Breast epithelium (tissue), 4 donors: ENCODE measurements around the gene SORL1. TPM values are rescaled to one million over a fixed set of nuclear protein-coding genes. Genes with fewer than 3 reads are reported as not detected.

ENCODE experiments used
- DNase-seq, 2 donors: peaks; one replicate each; pipeline ENCODE4 v3.0.0-alpha.2; 2019; ENCODE audit warnings: low spot score in 2 of 2
- H3K27ac ChIP-seq, 2 donors: fragments of 200-600 bp; sonication (generic) in 1 of 2; one replicate each; pipeline ENCODE4 v1.5.1; 2016 to 2019; ENCODE audit warnings: mild to moderate bottlenecking in 1 of 2
- H3K27me3 ChIP-seq, 2 donors: fragments of 200-600 bp; sonication (generic) in 1 of 2; one replicate each; pipeline versions ENCODE4 v1.5.1 to v1.6.0; 2017 to 2019; ENCODE audit warnings: control low read depth in 1 of 2, mild to moderate bottlenecking in 1 of 2
- H3K36me3 ChIP-seq: fragments of 200-600 bp; one replicate; pipeline ENCODE4 v1.5.1; 2019
- H3K4me1 ChIP-seq, 2 donors: fragments of 200-600 bp; sonication (generic); one replicate each; pipeline ENCODE4 v1.5.1; 2016 to 2019; ENCODE audit warnings: control low read depth in 1 of 2
- H3K4me3 ChIP-seq, 3 donors: fragments of 200-600 bp; sonication (generic); 1 replicate in 2 of 3; 2 replicates in 1 of 3; pipeline ENCODE4 v1.5.1; 2016 to 2019; ENCODE audit warnings: mild to moderate bottlenecking in 3 of 3, moderate library complexity in 2 of 3
- H3K9me3 ChIP-seq, 2 donors: fragments of 200-600 bp; sonication (generic) in 1 of 2; one replicate each; pipeline ENCODE4 v1.5.1; 2016 to 2019; ENCODE audit warnings: control low read depth in 1 of 2
- CTCF ChIP-seq, 3 donors: fragments of 450-650 bp; IDR thresholded peaks; one replicate each; pipeline ENCODE4 v1.5.1; 2016 to 2017; ENCODE audit warnings: antibody characterized with exemption in 3 of 3, mild to moderate bottlenecking in 3 of 3, moderate library complexity in 3 of 3
- POLR2A ChIP-seq: fragments of 450-650 bp; IDR thresholded peaks from one replicate; pipeline ENCODE4 v1.6.1; 2016; ENCODE audit warnings: antibody characterized with exemption, mild to moderate bottlenecking, moderate library complexity
- POLR2AphosphoS5 ChIP-seq, 3 donors: sonication (generic); formaldehyde crosslinking; IDR thresholded peaks; one replicate each; pipeline ENCODE4 v1.6.1; 2017; ENCODE audit warnings: antibody characterized with exemption in 3 of 3
- intact Hi-C: fragments of 100-400 bp; cut with DNase I; formaldehyde crosslinking; loops from one replicate; pipeline ENCODE4 v1.15.1; 2023; ENCODE audit warnings: low total_unique reads
- total RNA-seq, 3 donors: library from RNA; depleted of rRNA; stranded (reverse); fragments of >200 nt; gene quantifications; one replicate each; pipeline ENCODE4 v1.1.0, GENCODE V29; 2016

The SORL1 gene
- total RNA-seq, 3 donors from 2014 or later: 3.5 to 64.0 (median 50.8) TPM

- DNase-seq: no peak
- H3K27me3 ChIP-seq: no peaks in the 10 kb centered on the region
- H3K4me3 ChIP-seq: no peak overlapping the region
- H3K27ac ChIP-seq: no peak overlapping the region
- no peaks in the 10 kb centered on the region for H3K36me3 ChIP-seq
- no peaks in the 10 kb centered on the region for H3K9me3 ChIP-seq
- H3K4me1 ChIP-seq: no peaks in the 10 kb centered on the region
- TF ChIP-seq CTCF (IDR thresholded peaks at IDR 0.05) (no peak), POLR2AphosphoS5 (IDR thresholded peaks at IDR 0.05) (no peak), POLR2A (no peak)
- intact Hi-C loops: loop anchor here (10.0 kb wide), 1 partner anchor 261 kb away; no protein-coding TSS in a partner anchor
Measured at GRCh38 chr11:121595717-121596161, 143.6 kb downstream of the SORL1 start.

- no peak for DNase-seq
- H3K4me1 ChIP-seq: no peaks in the 10 kb centered on the region
- intact Hi-C loops: loop anchor here (10.0 kb wide), 1 partner anchor 262 kb away; no protein-coding TSS in a partner anchor
- H3K9me3 ChIP-seq: no peaks in the 10 kb centered on the region
- TF ChIP-seq POLR2AphosphoS5 (IDR thresholded peaks at IDR 0.05) (no peak), POLR2A (no peak), CTCF (IDR thresholded peaks at IDR 0.05) (no peak)
- H3K27me3 ChIP-seq: no peaks in the 10 kb centered on the region
- H3K27ac ChIP-seq: no peak overlapping the region
- no peak overlapping the region for H3K4me3 ChIP-seq
- H3K36me3 ChIP-seq: no peaks in the 10 kb centered on the region
Measured at GRCh38 chr11:121596195-121597155, 144.4 kb downstream of the SORL1 start.

GRCh38 chr11:121603316-121603715 lies 151.2 kb downstream of the SORL1 start:
- intact Hi-C loops: no loop called here
- DNase-seq: no peak

GRCh38 chr11:121604152-121604551 lies 152.0 kb downstream of the SORL1 start:
- intact Hi-C loops: no loop called here
- H3K27ac ChIP-seq: no peak overlapping the region
- H3K4me1 ChIP-seq: no peaks in the 10 kb centered on the region
- no peaks in the 10 kb centered on the region for H3K9me3 ChIP-seq
- DNase-seq: no peak
- no peaks in the 10 kb centered on the region for H3K27me3 ChIP-seq
- TF ChIP-seq CTCF (IDR thresholded peaks at IDR 0.05) (no peak), POLR2A (no peak), POLR2AphosphoS5 (IDR thresholded peaks at IDR 0.05) (no peak)
- H3K4me3 ChIP-seq: no peak overlapping the region
- no peaks in the 10 kb centered on the region for H3K36me3 ChIP-seq

More at GRCh38 chr11:121603316-121603715, 151.2 kb downstream of the SORL1 start:
- no peak overlapping the region for H3K4me3 ChIP-seq
- TF ChIP-seq CTCF (IDR thresholded peaks at IDR 0.05): no peak
- no peak for TF ChIP-seq POLR2A
- no peak for TF ChIP-seq POLR2AphosphoS5 (IDR thresholded peaks at IDR 0.05)
- H3K9me3 ChIP-seq: no peaks in the 10 kb centered on the region
- H3K27ac ChIP-seq: no peak overlapping the region
- H3K36me3 ChIP-seq: no peaks in the 10 kb centered on the region
- H3K4me1 ChIP-seq: no peaks in the 10 kb centered on the region
- H3K27me3 ChIP-seq: no peaks in the 10 kb centered on the region

GRCh38 chr11:121606354-121606753 lies 154.2 kb downstream of the SORL1 start:
- Histone ChIP-seq H3K36me3 (no peaks in the 10 kb centered on the region), H3K9me3 (no peaks in the 10 kb centered on the region), H3K27ac (no peak overlapping the region), H3K27me3 (no peaks in the 10 kb centered on the region), H3K4me3 (no peak overlapping the region), H3K4me1 (no peaks in the 10 kb centered on the region)
- TF ChIP-seq POLR2AphosphoS5 (IDR thresholded peaks at IDR 0.05) (no peak), CTCF (IDR thresholded peaks at IDR 0.05) (no peak), POLR2A (no peak)
- DNase-seq: no peak
- intact Hi-C loops: no loop called here
